Measurements from ENCODE around the gene COL5A3.

COL5A3 gene

DNA sequence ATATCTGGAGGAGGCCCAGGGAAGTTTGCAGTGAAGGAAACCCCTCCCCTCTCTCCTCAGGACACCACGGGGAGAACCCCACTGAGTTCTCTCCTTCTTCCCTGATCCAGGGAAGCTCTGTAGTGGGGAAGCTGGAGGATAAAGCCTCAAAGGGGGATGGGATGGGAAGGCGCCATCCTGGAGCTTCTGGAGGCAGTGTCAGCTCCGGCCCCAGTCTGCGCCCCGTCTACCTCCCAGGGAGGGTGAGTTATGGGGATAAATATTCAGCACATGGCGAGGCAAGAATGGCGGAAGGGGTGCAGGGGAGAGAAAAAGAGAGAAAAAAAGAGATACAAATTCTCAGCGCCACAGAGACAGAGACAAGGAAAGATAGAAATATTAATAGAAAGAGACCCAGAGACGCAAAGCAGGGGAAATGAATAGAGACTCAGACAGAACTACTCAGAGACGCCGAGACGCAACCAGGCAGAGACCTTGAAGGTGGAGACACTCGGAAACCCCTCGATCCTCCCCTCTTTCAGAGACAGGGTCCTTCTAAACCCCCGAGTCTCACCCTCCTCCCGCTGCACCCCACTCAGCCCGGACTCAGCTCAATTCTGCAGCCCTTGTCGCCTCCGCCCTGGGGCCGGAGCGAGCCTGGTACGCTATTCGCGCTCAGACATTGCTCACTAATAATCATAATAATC lies 97.6 kb downstream of the COL5A3 start:
- peaks cover 15% of the 10 kb centered on the region for H3K27me3 Mint-ChIP-seq
- H3K27ac Mint-ChIP-seq, result no peak overlapping the region
- peak overlapping the region; percentile 73 for H3K4me3 Mint-ChIP-seq
- H3K9me3 Mint-ChIP-seq, result no peaks in the 10 kb centered on the region
- H3K4me1 Mint-ChIP-seq, result peaks cover 6% of the 10 kb centered on the region
- H3K36me3 Mint-ChIP-seq, result no peaks in the 10 kb centered on the region

DNA sequence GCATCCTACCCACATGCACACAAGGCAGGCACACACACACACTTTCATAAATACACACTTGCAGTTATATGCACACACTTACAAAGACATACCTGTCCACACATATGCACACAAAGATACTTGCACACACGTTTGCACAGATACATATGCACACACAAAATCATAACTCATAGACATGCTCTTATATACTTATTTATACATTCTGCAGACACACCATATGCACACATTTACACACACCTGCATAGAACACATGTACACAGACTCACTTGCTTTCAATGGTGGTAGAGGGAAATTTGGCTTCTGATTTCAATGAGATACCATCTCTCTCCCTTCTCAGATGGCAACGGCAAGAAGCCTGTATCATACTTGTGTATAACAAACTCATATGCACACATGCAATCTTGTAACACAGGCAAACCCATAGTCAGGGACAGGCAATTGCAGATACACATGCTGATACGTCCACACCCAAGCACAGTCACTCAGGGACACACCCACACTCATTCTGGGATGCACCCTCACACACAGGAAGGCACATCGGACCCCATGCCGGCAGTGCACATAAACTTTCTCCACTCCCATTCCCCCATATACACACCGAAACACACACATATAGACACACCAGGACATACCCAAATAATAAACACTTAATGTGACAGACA lies 98.6 kb downstream of the COL5A3 start:
- H3K36me3 Mint-ChIP-seq, result no peaks in the 10 kb centered on the region
- no peaks in the 10 kb centered on the region for H3K9me3 Mint-ChIP-seq
- no peak overlapping the region for H3K4me3 Mint-ChIP-seq
- H3K27ac Mint-ChIP-seq, result no peak overlapping the region
- peaks cover 6% of the 10 kb centered on the region for H3K4me1 Mint-ChIP-seq
- H3K27me3 Mint-ChIP-seq, result peaks cover 9% of the 10 kb centered on the region

- Mint-ChIP-seq H3K27me3 (peaks cover 7% of the 10 kb centered on the region), H3K36me3 (no peaks in the 10 kb centered on the region), H3K4me1 (peaks cover 6% of the 10 kb centered on the region), H3K27ac (no peak overlapping the region), H3K4me3 (no peak overlapping the region), H3K9me3 (no peaks in the 10 kb centered on the region)
Observed at GRCh38 chr19:9910625-9911024, 99.7 kb downstream of the COL5A3 start.
